HEK293T (cell line): ENCODE results near the gene FCGR2B.
"Not testable (repeated sequence)": the region's sequence is repeated elsewhere in the genome, so short reads cannot be mapped to it uniquely, and the experiment has no call there.

Experiments
- ARNT ChIP-seq: fragments of 450-650 bp; IDR thresholded peaks from 2 replicates; pipeline ENCODE4 v1.6.1; 2017; ENCODE audit warnings: mild to moderate bottlenecking
- BHLHE40 ChIP-seq: fragments of 450-650 bp; IDR thresholded peaks from 2 replicates; pipeline ENCODE4 v1.6.1; 2016; ENCODE audit warnings: mild to moderate bottlenecking, moderate library complexity, borderline replicate concordance
- ELF4 ChIP-seq: fragments of 450-650 bp; IDR thresholded peaks from 2 replicates; pipeline ENCODE4 v1.6.1; 2017; ENCODE audit warnings: antibody characterized with exemption
- FOXA1 ChIP-seq: fragments of 450-650 bp; IDR thresholded peaks from 2 replicates; pipeline ENCODE4 v1.6.1; 2016; ENCODE audit warnings: mild to moderate bottlenecking
- FOXK2 ChIP-seq: fragments of 450-650 bp; IDR thresholded peaks from 2 replicates; pipeline ENCODE4 v1.6.1; 2016; ENCODE audit warnings: mild to moderate bottlenecking
- FOXM1 ChIP-seq: fragments of 450-650 bp; IDR thresholded peaks from 2 replicates; pipeline ENCODE4 v1.6.1; 2017; ENCODE audit warnings: mild to moderate bottlenecking, borderline replicate concordance
- HDGF ChIP-seq: fragments of 450-650 bp; IDR thresholded peaks from 2 replicates; pipeline ENCODE4 v1.6.1; 2017; ENCODE audit warnings: antibody characterized with exemption, borderline replicate concordance
- LEF1 ChIP-seq: fragments of 450-650 bp; IDR thresholded peaks from 2 replicates; pipeline ENCODE4 v1.6.1; 2017; ENCODE audit warnings: mild to moderate bottlenecking, borderline replicate concordance
- NFRKB ChIP-seq: fragments of 450-650 bp; IDR thresholded peaks from 2 replicates; pipeline ENCODE4 v1.6.1; 2016; ENCODE audit warnings: mild to moderate bottlenecking, moderate library complexity
- PKNOX1 ChIP-seq: fragments of 450-650 bp; IDR thresholded peaks from 2 replicates; pipeline ENCODE4 v1.6.1; 2016
- SP1 ChIP-seq: fragments of 450-650 bp; IDR thresholded peaks from 2 replicates; pipeline ENCODE4 v1.6.1; 2017
- SUZ12 ChIP-seq: fragments of 450-650 bp; IDR thresholded peaks from 2 replicates; pipeline ENCODE4 v1.6.1; 2016; ENCODE audit warnings: mild to moderate bottlenecking
- TARDBP ChIP-seq: fragments of 450-650 bp; IDR thresholded peaks from 2 replicates; pipeline ENCODE4 v1.6.1; 2016
- ZNF384 ChIP-seq: fragments of 450-650 bp; IDR thresholded peaks from 2 replicates; pipeline ENCODE4 v1.6.1; 2016

GRCh38 chr1:161638251-161638993 is 24.5 kb upstream of the FCGR2B start:
- not testable (repeated sequence) for TF ChIP-seq FOXM1, ELF4, TARDBP, PKNOX1, BHLHE40, SUZ12, FOXA1, SP1, FOXK2, HDGF, LEF1, ARNT, ZNF384, NFRKB
